SKM-1 treated with dmso at 0.1 percent for 144 hours (cell line): Measurements from ENCODE around the gene MYORG.
A peak's percentile ranks its signal among the peaks of the same experiment; 100 is the strongest.

Experiments used
- DNase-seq: peaks from one replicate; lab custom pipeline; 2025; ENCODE audit not compliant: unreplicated experiment; lab: John Stamatoyannopoulos, UW

Gene MYORG

GRCh38 chr9:34385561-34386230, 9.0 kb upstream of the MYORG start:
- DNase-seq: no peak

- no peak for DNase-seq
Observed at GRCh38 chr9:34384368-34385165, 7.9 kb upstream of the MYORG start.

GRCh38 chr9:34383904-34384303, 7.2 kb upstream of the MYORG start:
- DNase-seq: no peak

- DNase-seq: no peak
Observed at GRCh38 chr9:34382879-34383278, 6.2 kb upstream of the MYORG start.

- no peak for DNase-seq
Observed at GRCh38 chr9:34382054-34382453, 5.4 kb upstream of the MYORG start.

GRCh38 chr9:34381323-34381722, 4.6 kb upstream of the MYORG start:
- no peak for DNase-seq

- DNase-seq: peak; percentile 65
Observed at GRCh38 chr9:34380511-34381315, 4.0 kb upstream of the MYORG start.

- no peak for DNase-seq
Observed at GRCh38 chr9:34380034-34380510, 3.4 kb upstream of the MYORG start.

- DNase-seq: peak; percentile 68
Observed at GRCh38 chr9:34379334-34380033, 2.8 kb upstream of the MYORG start.

- DNase-seq: no peak
Observed at GRCh38 chr9:34378376-34379060, 1.8 kb upstream of the MYORG start.

- no peak for DNase-seq
Observed at GRCh38 chr9:34377404-34377746, 677 bp upstream of the MYORG start.

GRCh38 chr9:34375901-34376595, 650 bp downstream of the MYORG start:
- DNase-seq: peak; percentile 22

- DNase-seq: no peak
Observed at GRCh38 chr9:34374905-34375552, 1.7 kb downstream of the MYORG start.

GRCh38 chr9:34374339-34374738, 2.4 kb downstream of the MYORG start:
- DNase-seq: no peak

GRCh38 chr9:34373749-34374148, 2.9 kb downstream of the MYORG start:
- DNase-seq: no peak

GRCh38 chr9:34372467-34373011, 4.2 kb downstream of the MYORG start:
- no peak for DNase-seq

- DNase-seq: no peak
Observed at GRCh38 chr9:34371886-34372466, 4.7 kb downstream of the MYORG start.

GRCh38 chr9:34370970-34371880, 5.5 kb downstream of the MYORG start:
- no peak for DNase-seq
